Activated naive CD4-positive, alpha-beta T cell treated with anti-CD3 and anti-CD28 coated beads, Interleukin-2, amount 50 U/mL, for 72 hours (primary cell): Measurements from ENCODE around the gene NLGN1. TPM values are rescaled to one million over a fixed set of nuclear protein-coding genes. Genes with fewer than 3 reads are reported as not detected.
"Not testable (repeated sequence)": the region's sequence is repeated elsewhere in the genome, so short reads cannot be mapped to it uniquely, and the experiment has no call there.

Source experiments
- ATAC-seq, 2 donors: fragments of 150-1000 bp; cut with Tn5 transposase; 2 replicates each; pipeline ENCODE4 v1.10.0; 2021; ENCODE audit warnings: mild to moderate bottlenecking in 2 of 2, moderate library complexity in 2 of 2
- DNase-seq, 2 donors: peaks; one replicate each; pipeline ENCODE4 v3.0.0; 2021 to 2022; ENCODE audit warnings: low spot score in 2 of 2
- H3K27ac Mint-ChIP-seq, 2 donors: one replicate each; pipeline ENCODE4 v1.8.0; 2022; ENCODE audit warnings: mild to moderate bottlenecking in 2 of 2, mixed read lengths in 2 of 2
- H3K36me3 Mint-ChIP-seq, 2 donors: one replicate each; pipeline ENCODE4 v1.8.0; 2022; ENCODE audit warnings: mixed read lengths in 2 of 2
- H3K9me3 Mint-ChIP-seq, 2 donors: one replicate each; pipeline ENCODE4 v1.8.0; 2022; ENCODE audit warnings: mixed read lengths in 2 of 2
- total RNA-seq, 2 donors: library from RNA; stranded (reverse); gene quantifications; one replicate each; pipeline ENCODE4 v1.2.3, GENCODE V29; 2022

The NLGN1 gene
- total RNA-seq, 2 donors from 2014 or later: not detected

DNA sequence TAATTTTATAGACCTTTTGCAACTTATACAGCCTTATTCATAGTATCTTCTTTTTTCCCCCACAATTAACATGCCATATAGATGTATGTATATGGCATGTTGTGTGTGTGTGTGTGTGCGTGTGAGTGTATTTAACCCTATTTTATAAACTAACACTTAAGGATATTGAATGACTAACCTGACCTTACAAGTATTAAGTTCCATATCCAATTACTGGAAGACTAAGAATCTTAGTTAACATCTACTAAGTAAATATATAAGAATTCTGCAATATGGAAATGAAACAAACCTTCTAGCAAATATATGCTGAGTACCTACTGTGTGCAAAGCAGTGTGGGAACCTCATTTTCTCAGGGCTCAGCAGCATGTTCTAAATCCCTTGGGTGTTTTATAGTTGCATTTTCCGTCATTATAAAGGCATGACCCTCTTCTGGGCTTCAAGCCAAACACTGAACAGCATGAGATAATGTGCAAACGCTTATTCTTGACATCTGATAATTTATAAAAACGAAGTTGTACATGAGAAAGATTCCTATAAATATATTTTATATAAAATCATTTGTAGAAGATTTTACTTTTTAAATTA, 105.5 kb downstream of the NLGN1 start:
- Mint-ChIP-seq H3K36me3 (no peaks in the 10 kb centered on the region), H3K9me3 (peaks cover 8 to 15% of the 10 kb centered on the region in 2 donors), H3K27ac (no peak overlapping the region)
- no peak for ATAC-seq
- DNase-seq: no peak

DNA sequence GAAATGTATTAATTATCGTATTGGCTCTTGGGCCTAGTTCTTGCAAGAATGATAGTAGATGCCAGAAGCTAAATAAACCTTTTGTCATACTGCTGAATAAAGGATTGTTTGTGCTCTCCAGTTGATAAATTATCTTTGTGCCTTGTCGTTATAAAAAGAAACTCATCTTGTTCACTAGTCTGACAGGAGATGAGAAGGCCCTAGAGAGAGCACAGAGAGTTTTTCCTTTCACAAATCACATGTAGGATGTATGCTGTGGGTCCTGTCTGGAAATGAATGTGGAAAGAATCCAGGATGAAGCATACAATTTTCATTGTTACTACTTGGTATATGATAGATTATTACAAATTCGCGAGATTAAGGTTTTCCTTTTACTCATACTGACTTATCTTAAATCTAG, 113.0 kb downstream of the NLGN1 start:
- no peak overlapping the region for H3K27ac Mint-ChIP-seq
- H3K9me3 Mint-ChIP-seq: peaks cover 2% of the 10 kb centered on the region in 2 donors
- ATAC-seq: no peak
- no peaks in the 10 kb centered on the region for H3K36me3 Mint-ChIP-seq
- DNase-seq: no peak

DNA sequence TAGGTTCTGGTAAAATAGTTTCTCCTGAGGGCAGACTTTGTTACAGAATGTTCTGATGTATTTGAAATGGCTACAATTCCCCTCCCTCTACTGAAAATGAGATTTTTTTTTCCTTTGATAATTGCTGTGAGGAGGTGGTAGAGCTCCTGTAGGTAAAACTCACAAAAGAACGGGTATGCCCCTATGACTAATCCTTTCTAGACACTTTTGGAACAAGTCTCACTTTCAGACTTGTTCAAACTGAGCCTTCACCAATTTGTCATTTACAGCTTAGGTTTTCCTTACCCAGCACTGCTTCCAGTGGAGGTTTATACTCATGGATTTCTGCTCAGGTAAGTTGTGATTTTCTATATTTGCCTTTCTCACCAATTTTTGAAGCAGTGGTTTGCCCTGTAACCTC, 115.6 kb downstream of the NLGN1 start:
- Mint-ChIP-seq H3K9me3 (peaks cover 0 to 6% of the 10 kb centered on the region in 2 donors), H3K36me3 (no peaks in the 10 kb centered on the region), H3K27ac (no peak overlapping the region)
- ATAC-seq: peak; percentile 57 to 69
- no peak for DNase-seq

DNA sequence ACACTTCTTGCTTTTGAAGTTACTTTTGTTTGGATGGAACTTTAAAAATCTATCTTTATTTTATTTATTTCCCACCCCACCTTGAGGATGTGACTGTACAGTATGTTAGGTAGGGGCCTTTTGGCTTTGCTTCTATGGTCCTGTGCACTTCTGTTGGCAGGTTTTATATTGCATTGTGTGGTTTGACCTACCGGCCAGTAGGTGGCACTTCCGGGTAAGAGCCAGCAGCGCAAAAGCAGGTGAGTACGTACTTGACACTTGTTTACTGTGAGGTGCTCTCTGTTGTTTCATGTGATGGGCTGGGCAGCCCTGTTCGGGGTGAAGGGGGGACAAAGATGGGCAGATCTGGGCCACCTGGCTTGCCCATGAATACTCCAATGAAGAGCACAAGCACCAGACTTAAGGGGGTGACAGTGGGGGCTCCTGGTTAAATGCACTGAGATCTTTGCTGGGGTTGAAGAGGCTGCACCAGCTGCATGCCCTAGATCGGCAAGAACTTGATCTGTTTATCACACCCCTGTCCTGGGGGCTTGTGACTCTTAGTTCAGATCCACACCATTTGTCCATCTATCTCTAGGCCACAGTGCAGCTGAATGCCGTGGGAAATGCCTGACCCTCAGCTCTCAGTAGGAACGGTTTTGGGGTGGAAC, 131.6 kb downstream of the NLGN1 start:
- peaks cover 25 to 37% of the 10 kb centered on the region in 2 donors for H3K9me3 Mint-ChIP-seq
- ATAC-seq: no peak
- DNase-seq: no peak
- H3K27ac Mint-ChIP-seq: no peak overlapping the region
- peaks cover 6 to 15% of the 10 kb centered on the region in 2 donors for H3K36me3 Mint-ChIP-seq

DNA sequence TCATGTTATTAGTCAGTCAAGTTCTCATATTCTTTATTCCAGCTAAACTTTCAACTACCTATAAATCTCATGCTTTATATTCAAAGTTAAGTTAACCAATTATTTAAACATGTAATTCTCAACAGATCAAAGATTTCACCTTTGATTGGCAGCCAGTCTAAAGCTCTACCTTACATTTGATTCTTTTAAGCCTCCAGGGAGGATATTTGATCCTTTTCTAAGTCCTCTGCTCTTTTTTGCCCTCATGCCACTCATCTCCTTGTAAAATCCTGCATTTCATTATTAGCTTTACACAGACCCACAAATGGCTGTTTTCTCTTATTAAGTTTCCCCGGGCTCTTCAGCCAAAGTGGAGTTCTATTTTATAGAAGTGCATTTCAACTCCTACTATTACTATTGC, 134.1 kb downstream of the NLGN1 start:
- ATAC-seq (no peak), DNase-seq (no peak)
- no peak overlapping the region for H3K27ac Mint-ChIP-seq
- H3K36me3 Mint-ChIP-seq: peaks cover 6 to 9% of the 10 kb centered on the region in 2 donors
- H3K9me3 Mint-ChIP-seq: peaks cover 16 to 21% of the 10 kb centered on the region in 2 donors

DNA sequence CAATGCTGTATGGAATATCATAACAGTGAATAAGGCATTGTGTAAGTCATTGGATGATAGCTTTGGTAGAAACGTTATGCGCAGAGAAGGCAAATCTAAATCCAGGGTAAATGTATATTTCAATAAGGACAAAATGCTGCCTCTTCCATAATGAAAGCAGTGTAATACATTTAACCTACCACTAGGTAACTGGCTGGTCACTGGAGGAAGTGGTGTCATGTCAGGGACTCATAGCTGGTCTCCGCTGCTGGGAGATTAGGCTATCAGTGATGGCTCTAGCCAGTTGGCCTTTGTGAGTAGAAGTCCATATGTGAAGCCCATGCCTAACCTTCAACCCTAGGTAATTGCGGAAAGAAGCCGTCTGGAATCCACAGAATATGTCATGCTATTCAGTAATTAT, 140.9 kb downstream of the NLGN1 start:
- DNase-seq (no peak), ATAC-seq (no peak)
- no peaks in the 10 kb centered on the region for H3K36me3 Mint-ChIP-seq
- no peaks in the 10 kb centered on the region for H3K9me3 Mint-ChIP-seq
- H3K27ac Mint-ChIP-seq: no peak overlapping the region

DNA sequence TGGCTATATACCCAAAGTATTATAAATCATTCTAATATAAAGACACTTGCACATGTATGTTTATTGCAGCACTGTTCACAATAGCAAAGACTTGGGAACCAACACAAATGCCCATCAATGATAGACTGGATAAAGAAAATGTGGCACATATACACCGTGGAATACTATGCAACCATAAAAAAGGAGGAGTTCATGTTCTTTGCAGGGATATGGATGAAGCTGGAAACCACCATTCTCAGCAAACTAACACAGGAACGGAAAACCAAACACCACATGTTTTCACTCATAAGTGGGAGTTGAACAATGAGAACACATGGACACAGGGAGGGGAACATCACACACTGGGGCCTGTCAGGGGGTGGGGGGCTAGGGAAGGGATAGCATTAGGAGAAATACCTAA, 148.0 kb downstream of the NLGN1 start:
- DNase-seq, H3K36me3 Mint-ChIP-seq, H3K27ac Mint-ChIP-seq, H3K9me3 Mint-ChIP-seq, ATAC-seq: not testable (repeated sequence)

DNA sequence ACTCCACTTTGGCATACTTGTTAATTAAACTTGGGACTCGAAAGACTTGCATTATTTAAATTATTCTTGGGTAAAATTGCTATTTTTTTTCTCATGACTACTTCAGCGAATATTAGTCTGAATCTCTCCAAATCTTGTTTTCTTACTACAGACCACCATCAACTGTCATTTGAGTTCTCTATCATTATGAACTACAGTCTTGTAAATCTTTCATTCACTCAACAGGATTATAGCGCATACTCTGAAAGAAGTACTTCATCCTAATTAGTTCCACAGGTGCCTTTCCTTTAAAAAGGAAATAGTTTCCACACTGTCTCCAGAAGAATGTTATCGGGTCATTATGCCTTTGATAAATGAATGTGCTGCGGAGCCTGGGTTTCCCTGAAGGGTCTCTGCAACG, 149.5 kb downstream of the NLGN1 start:
- ATAC-seq: no peak
- H3K9me3 Mint-ChIP-seq: peaks cover 6 to 9% of the 10 kb centered on the region in 2 donors
- no peak for DNase-seq
- H3K36me3 Mint-ChIP-seq: no peaks in the 10 kb centered on the region
- H3K27ac Mint-ChIP-seq: no peak overlapping the region

DNA sequence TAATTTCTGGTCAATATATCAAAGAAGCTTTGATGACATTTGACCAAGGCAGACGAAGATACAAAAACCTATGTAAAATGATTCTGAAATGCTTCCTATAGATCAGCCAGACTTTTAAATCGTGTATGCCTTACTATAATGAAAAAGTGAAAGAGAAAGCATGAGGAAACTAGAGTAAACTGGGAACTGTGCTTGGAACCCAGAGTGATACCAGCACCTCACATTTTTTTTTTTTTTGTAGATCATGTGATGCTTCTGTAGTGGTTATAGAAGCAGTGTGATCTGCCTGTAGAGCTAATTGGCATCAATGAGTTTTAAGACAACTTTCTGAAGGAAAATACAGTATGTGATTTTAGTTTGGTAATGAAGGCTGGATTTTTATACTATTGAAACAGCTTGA, 150.7 kb downstream of the NLGN1 start:
- no peak for DNase-seq
- H3K9me3 Mint-ChIP-seq: peaks cover 6 to 9% of the 10 kb centered on the region in 2 donors
- no peak for ATAC-seq
- no peaks in the 10 kb centered on the region for H3K36me3 Mint-ChIP-seq
- no peak overlapping the region for H3K27ac Mint-ChIP-seq

DNA sequence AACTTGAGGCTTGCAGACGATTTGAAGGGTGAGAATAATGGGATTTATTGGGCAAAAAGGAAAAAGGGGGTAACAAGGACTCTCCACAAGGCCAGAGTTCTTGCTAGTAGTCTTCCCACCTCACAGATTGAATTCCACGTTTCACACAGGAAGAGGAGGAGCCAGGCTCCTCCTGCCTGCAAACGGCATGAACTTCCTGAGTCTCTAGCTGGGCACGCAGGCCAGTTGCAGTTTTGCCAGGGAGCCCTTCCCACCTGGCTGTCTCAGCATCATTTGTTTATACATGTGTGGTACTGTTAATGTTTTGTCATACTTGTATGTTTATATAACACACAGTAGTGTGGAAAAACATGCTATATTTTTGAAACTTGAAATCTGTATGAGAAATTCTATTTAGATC, 155.0 kb downstream of the NLGN1 start:
- DNase-seq: no peak
- Mint-ChIP-seq H3K27ac (no peak overlapping the region), H3K36me3 (no peaks in the 10 kb centered on the region), H3K9me3 (peaks cover 0 to 3% of the 10 kb centered on the region in 2 donors)
- ATAC-seq: no peak

DNA sequence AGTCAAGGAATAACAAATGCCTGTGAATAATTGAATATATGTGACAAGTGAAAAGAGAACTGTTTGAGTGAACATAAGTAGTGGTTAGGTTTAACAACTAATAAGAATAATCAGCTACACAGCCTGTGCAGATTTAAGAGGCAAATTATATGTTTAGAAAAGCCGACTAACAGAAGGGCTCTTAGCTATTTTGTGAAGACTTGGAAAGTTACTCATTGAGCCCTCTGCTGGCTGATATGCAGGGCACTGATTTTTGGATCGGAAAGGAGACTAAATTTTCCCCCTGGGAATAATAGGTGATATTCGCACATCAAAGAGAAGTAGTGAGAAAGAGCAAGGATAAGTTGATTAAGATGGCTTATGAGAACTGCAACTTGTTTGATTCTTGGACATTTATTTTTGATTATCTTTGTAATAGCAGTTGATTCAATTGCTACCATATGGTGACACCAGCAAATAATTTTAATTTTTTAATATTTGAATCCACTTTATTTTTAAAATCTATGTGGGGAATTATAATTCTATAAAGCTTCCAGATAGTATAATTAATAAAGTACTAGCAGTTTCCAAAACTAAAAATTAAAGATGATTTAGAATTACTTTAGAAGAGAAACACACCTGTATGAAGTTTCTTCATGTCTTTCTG, 156.2 kb downstream of the NLGN1 start:
- DNase-seq (no peak), ATAC-seq (no peak)
- Mint-ChIP-seq H3K27ac (no peak overlapping the region), H3K9me3 (no peaks in the 10 kb centered on the region), H3K36me3 (no peaks in the 10 kb centered on the region)

DNA sequence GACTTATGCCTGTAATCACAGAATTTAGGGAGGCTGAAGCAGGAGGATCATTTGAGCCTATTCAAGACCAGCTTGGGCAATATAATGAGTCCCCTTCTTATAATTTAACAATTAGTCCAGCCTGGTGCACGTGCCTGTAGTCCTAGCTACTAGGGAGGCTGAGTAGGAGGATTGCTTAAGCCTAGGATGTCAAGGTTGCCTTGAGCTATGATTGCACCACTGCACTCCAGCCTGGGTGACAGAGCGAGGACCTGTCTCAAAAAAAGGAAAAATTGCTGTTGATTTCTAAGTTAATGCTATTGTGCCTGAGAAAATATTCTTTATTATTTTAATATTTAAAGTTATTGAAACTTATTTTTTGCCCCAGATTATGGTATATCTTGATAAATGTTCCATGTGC, 159.0 kb downstream of the NLGN1 start:
- DNase-seq (no peak), ATAC-seq (no peak)
- no peaks in the 10 kb centered on the region for H3K36me3 Mint-ChIP-seq
- no peaks in the 10 kb centered on the region for H3K9me3 Mint-ChIP-seq
- H3K27ac Mint-ChIP-seq: no peak overlapping the region

DNA sequence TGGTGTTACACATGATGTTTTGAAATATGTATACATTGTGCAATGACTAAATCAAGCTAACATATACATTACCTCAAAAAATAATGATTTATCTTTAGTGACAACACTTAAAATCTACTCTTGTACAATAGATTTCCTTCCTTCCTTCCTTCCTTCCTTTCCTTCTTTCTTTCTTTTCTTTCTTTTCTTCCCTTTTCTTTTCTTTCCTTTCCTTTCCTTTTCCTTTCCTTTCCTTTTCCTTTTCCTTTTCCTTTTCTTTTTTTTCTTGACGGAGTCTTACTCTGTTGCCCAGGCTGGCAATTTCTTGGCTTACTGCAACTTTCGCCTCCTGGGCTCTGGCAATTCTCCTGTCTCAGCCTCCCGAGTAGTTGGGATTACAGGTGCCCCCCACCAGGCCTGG, 170.5 kb downstream of the NLGN1 start:
- no peak overlapping the region for H3K27ac Mint-ChIP-seq
- DNase-seq: no peak
- H3K9me3 Mint-ChIP-seq: peaks cover under 1 to 10% of the 10 kb centered on the region in 2 donors
- ATAC-seq: no peak
- no peaks in the 10 kb centered on the region for H3K36me3 Mint-ChIP-seq

DNA sequence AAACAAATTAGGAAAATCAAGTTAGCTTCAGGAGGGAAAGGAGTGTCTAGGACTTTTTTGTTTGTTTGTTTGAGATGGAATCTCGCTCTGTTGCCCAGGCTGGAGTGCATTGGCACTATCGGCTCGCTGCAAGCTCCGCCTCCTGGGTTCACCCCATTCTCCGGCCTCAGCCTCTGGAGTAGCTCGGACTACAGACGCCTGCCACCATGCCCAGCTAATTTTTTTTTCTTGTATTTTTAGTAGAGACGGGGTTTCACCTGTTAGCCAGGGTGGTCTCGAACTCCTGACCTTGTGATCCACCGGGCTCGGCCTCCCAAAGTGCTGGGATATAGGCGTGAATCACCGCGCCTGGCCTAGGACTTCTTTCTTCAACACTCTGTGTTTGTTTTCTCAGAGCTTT, 171.1 kb downstream of the NLGN1 start:
- H3K36me3 Mint-ChIP-seq: no peaks in the 10 kb centered on the region
- DNase-seq: no peak
- H3K9me3 Mint-ChIP-seq: peaks cover 0 to 10% of the 10 kb centered on the region in 2 donors
- ATAC-seq: no peak
- no peak overlapping the region for H3K27ac Mint-ChIP-seq

DNA sequence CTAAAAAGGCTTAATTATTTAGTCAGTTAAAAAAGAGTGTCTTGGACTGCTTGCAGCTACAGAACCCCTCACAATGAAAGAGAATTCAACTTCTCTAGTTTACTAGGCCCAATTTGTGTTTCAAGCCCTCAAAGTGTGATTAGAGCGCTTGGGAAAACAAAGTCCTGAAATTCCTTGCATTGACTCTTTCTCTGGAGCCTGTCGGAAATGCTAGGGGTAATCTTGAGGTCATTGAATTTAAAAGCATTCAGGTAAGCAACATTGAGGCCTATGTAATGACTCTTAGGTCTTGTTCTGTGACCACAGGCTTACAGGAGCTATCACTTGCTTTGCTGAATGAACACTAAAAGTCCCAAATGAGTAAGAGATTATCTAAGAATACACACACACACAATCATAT, 186.0 kb downstream of the NLGN1 start:
- no peak for ATAC-seq
- Mint-ChIP-seq H3K9me3 (peaks cover 0 to 4% of the 10 kb centered on the region in 2 donors), H3K27ac (no peak overlapping the region)

DNA sequence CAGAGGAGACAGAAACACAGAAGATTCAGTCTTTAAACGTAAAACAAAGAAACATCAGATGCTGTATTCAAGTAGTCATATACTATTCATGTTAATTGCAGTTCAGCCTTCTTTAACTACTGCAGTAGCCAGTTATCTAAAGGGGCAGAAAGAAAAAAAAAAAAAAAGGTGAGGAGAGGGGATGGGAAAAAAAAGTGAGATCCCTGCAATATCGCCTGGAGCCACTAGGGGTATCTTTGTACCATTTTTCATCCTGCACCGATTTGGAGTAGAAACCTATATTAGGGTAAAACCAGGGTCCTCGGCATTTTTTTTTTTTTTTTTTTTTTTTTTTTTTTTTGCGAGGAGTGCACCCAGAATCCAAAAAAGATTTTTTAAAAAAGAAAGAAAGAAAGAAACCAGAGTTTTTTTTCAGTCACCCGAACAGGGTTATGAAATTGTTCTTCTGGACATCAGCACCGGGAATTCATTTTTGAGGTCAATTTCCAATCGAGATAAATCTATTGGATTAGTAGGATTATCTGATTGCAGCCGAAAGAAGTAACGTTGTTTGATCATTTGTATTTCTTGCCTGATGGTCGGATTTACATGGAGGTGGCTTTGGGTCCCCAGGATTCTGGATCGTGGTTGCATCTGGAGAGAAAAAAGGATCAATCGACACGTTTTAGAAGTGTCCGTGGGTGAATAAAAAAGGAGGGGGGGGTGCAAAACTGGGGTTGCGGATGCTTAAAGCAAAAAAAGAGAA, 186.7 kb downstream of the NLGN1 start:
- H3K9me3 Mint-ChIP-seq: peaks cover 0 to 4% of the 10 kb centered on the region in 2 donors
- no peak overlapping the region for H3K27ac Mint-ChIP-seq
- no peak for ATAC-seq
- peaks cover 0 to 14% of the 10 kb centered on the region in 2 donors for H3K36me3 Mint-ChIP-seq
- no peak for DNase-seq

More for the DNA sequence above, 186.0 kb downstream of the NLGN1 start:
- H3K36me3 Mint-ChIP-seq: peaks cover 0 to 14% of the 10 kb centered on the region in 2 donors
- DNase-seq: no peak
